AG04449 (cell line): ENCODE data around the gene PMFBP1.

Source experiments
- CTCF ChIA-PET: fragments of 350-600 bp; formaldehyde crosslinking; extraction: SDS; loops from one replicate; lab custom pipeline; 2021; ENCODE audit warnings: antibody characterized with exemption; lab: Yijun Ruan, JAX
- POLR2A ChIA-PET: fragments of 400-600, 350-600 bp; formaldehyde crosslinking; extraction: SDS; loops from one replicate; lab custom pipeline; 2020; ENCODE audit warnings: antibody characterized with exemption, inconsistent platforms; lab: Yijun Ruan, JAX
- DNase-seq: peaks from one replicate; pipeline ENCODE4 v3.0.0-alpha.2; 2010; ENCODE audit warnings: low read depth, low spot score
- H3K4me3 ChIP-seq: 2 replicates; pipeline ENCODE4 v1.5.1; 2011; ENCODE audit warnings: low read depth, mild to moderate bottlenecking, control low read depth, low read length
- CTCF ChIP-seq: IDR thresholded peaks from one replicate; pipeline ENCODE4 v1.5.1; 2011; ENCODE audit warnings: mild to moderate bottlenecking, moderate library complexity, low read length, control low read depth, inconsistent platforms; ENCODE audit not compliant: insufficient read depth; ENCODE audit errors: missing control alignments

PMFBP1 gene

DNA sequence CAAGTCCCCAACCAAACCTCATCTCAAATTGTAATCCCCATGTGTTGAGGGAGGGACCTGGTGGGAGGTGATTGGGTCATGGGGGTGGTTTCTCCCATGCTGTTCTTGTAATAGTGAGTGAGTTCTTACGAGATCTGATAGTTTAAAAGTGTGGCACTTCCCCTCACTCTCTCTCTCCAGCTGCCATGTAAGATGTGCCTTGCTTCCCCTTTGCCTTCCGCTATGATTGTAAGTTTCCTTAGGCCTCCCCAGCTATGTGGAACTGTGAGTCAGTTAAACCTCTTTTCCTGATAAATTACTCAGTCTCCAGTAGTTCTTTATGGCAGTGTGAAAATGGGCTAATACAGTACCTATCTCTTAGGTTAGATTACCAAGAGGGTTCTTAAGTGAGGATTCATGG is 5.8 kb downstream of the PMFBP1 start:
- no peak for DNase-seq
- ChIA-PET POLR2A (no interaction called here), CTCF (no interaction called here)
- no peak overlapping the region for H3K4me3 ChIP-seq
- TF ChIP-seq CTCF, result no peak

GRCh38 chr16:72164691-72165090 is 7.3 kb downstream of the PMFBP1 start:
- H3K4me3 ChIP-seq, result no peak overlapping the region
- ChIA-PET POLR2A (no interaction called here), CTCF (no interaction called here)
- TF ChIP-seq CTCF, result no peak
- DNase-seq, result no peak

- no peak for TF ChIP-seq CTCF
- no peak overlapping the region for H3K4me3 ChIP-seq
- no peak for DNase-seq
- CTCF ChIA-PET, result no interaction called here
- POLR2A ChIA-PET, result no interaction called here
Observed at GRCh38 chr16:72162105-72162692, 9.8 kb downstream of the PMFBP1 start.

DNA sequence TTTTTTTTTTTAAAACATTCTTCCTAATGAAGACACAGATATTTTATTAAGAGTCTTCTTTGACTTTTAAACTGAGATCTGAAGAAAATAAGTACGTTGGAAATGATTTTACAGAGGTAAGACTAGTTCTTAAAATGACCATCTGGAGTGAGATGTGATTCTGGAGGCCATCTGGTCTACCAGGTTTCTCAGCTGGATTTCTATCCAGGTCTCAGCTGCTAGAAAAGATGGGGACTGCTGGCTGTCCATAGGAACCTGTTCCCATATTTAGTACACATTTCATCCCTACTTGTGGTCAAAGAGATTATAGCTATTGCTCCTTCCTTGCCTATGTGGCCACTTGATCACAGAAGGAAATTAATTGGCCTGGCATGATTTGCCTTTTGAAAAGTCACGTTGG is 12.2 kb downstream of the PMFBP1 start:
- ChIA-PET CTCF (interaction anchor here (0.7 kb wide), 1 partner anchor 9 kb away, joined by 3 read pairs; no protein-coding TSS in a partner anchor), POLR2A (no interaction called here)
- no peak for TF ChIP-seq CTCF
- H3K4me3 ChIP-seq, result no peak overlapping the region
- no peak for DNase-seq

DNA sequence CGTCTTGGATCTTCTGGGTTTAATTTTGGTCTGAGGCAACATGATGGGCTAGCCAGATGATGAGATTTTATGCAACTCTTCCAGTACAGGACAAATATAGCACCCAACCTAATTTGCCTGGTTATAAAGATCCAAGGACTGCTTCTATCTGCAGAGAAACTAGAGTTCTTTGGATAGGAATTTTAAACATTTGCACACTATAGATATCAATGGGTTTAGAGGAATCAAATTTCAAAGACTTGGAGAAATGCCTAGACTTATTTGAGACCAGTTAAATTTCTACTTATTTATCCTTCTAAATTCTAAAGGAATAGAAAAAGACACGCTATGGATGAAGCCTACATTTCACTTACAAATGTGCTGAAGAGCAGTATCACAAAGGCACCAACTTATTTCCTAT is 12.6 kb downstream of the PMFBP1 start:
- TF ChIP-seq CTCF, result no peak
- ChIA-PET CTCF (no interaction called here), POLR2A (no interaction called here)
- no peak overlapping the region for H3K4me3 ChIP-seq
- DNase-seq, result no peak

DNA sequence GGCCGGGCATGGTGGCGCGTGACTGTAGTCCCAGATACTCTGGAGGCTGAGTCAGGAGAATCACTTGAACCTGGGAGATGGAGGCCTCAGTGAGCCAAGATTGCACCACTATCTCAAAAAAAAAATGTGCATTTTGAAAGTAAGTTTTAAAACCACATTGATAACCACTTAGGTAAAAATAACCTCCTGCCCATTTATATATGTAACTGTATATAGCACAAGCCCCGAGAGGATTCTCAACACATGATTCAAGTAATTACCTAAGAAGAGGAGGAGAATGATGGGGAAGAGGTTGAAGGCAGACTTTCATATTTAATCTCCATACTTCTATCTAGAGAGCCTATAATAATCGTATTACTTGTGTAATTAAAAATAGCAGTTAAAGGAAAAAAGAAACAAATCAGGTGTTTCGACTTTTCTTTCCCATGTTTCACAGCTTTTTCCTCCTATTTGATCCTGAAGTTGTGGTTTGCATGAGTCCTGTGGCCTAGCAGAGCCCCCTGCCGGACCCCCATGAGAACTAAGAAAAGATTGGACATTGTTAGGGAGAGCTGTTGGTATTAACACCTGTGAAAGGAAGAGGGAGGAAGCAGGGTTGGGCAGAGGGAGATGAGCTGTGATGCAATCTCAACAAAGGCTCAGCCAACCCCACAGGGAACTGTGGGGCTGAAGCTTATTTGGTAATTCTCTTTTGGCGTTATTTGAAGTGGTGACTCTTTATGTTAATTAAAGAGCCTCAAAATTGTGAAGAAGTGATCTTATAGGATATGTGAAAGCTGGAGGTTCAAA is 22.1 kb downstream of the PMFBP1 start:
- CTCF ChIA-PET, result interaction anchor here (2.1 kb wide), 1 partner anchor 25 kb away, joined by 8 read pairs; no protein-coding TSS in a partner anchor
- H3K4me3 ChIP-seq, result no peak overlapping the region
- DNase-seq, result no peak
- TF ChIP-seq CTCF, result no peak
- POLR2A ChIA-PET, result no interaction called here
